Loucy (cell line): ENCODE data around the gene ALMS1.
"Not testable (repeated sequence)": the region's sequence is repeated elsewhere in the genome, so short reads cannot be mapped to it uniquely, and the experiment has no call there.

Source experiments
- H2AFZ ChIP-seq: fragments of 200-600 bp; sonication (generic); 2 replicates; pipeline ENCODE4 v1.6.0; 2016; ENCODE audit warnings: antibody characterized with exemption, mild to moderate bottlenecking, low read length, moderate library complexity
- H3F3A ChIP-seq: fragments of 200-600 bp; 2 replicates; pipeline ENCODE4 v1.6.0; 2016; ENCODE audit warnings: antibody characterized with exemption, low read depth, mild to moderate bottlenecking
- H3K27me3 ChIP-seq: fragments of 200-600 bp; sonication (generic); 2 replicates; pipeline ENCODE4 v1.6.1; 2014; ENCODE audit warnings: low read length, mild to moderate bottlenecking; ENCODE audit not compliant: insufficient read depth, poor library complexity, severe bottlenecking
- H3K36me3 ChIP-seq: fragments of 200-600 bp; sonication (generic); 2 replicates; pipeline ENCODE4 v1.6.1; 2016; ENCODE audit warnings: low read length; ENCODE audit not compliant: insufficient read depth
- H3K4me1 ChIP-seq: fragments of 200-600 bp; sonication (generic); 2 replicates; pipeline ENCODE4 v1.5.1; 2014; ENCODE audit warnings: low read length, mild to moderate bottlenecking; ENCODE audit not compliant: insufficient read depth, poor library complexity, severe bottlenecking
- H3K4me2 ChIP-seq: fragments of 200-600 bp; sonication (generic); 2 replicates; pipeline ENCODE4 v1.6.0; 2014; ENCODE audit warnings: antibody characterized with exemption, low read length, low read depth, mild to moderate bottlenecking; ENCODE audit not compliant: poor library complexity, severe bottlenecking
- H3K4me3 ChIP-seq: fragments of 200-600 bp; sonication (generic); 2 replicates; pipeline ENCODE4 v1.5.1; 2014; ENCODE audit warnings: low read length, mild to moderate bottlenecking, mixed read lengths; ENCODE audit not compliant: poor library complexity, severe bottlenecking
- H3K79me2 ChIP-seq: fragments of 200-600 bp; sonication (generic); 2 replicates; pipeline ENCODE4 v1.6.1; 2014; ENCODE audit warnings: low read length; ENCODE audit not compliant: insufficient read depth
- H3K9ac ChIP-seq: fragments of 200-600 bp; sonication (generic); 2 replicates; pipeline ENCODE4 v1.6.0; 2014; ENCODE audit warnings: mild to moderate bottlenecking, low read depth, low read length, moderate library complexity; ENCODE audit not compliant: poor library complexity, severe bottlenecking
- H3K9me2 ChIP-seq: fragments of 200-600 bp; sonication (generic); replicated peaks from 2 replicates; pipeline ENCODE4 v1.6.1; 2016; ENCODE audit warnings: low read depth, low read length, mixed read lengths
- H3K9me3 ChIP-seq: fragments of 200-600 bp; sonication (generic); 2 replicates; pipeline ENCODE4 v1.6.1; 2014; ENCODE audit warnings: mild to moderate bottlenecking, antibody characterized with exemption, low read length, low read depth; ENCODE audit not compliant: insufficient read depth
- H4K20me1 ChIP-seq: fragments of 200-600 bp; sonication (generic); 2 replicates; pipeline ENCODE4 v1.6.0; 2014; ENCODE audit warnings: antibody characterized with exemption, low read length, mild to moderate bottlenecking; ENCODE audit not compliant: insufficient read depth, poor library complexity, severe bottlenecking
- EZH2phosphoT487 ChIP-seq: fragments of 200-600 bp; IDR thresholded peaks from 2 replicates; pipeline ENCODE4 v1.6.1; 2018; ENCODE audit warnings: antibody characterized with exemption, mild to moderate bottlenecking, moderate library complexity, borderline replicate concordance
- TF ChIP-seq, protein P1 (sequence below): fragments of 200-600 bp; sonication (generic); conservative IDR thresholded peaks from 2 replicates; pipeline ENCODE4 v1.5.1; 2014; ENCODE audit warnings: mild to moderate bottlenecking, antibody characterized with exemption, low read length

ALMS1 gene

DNA sequence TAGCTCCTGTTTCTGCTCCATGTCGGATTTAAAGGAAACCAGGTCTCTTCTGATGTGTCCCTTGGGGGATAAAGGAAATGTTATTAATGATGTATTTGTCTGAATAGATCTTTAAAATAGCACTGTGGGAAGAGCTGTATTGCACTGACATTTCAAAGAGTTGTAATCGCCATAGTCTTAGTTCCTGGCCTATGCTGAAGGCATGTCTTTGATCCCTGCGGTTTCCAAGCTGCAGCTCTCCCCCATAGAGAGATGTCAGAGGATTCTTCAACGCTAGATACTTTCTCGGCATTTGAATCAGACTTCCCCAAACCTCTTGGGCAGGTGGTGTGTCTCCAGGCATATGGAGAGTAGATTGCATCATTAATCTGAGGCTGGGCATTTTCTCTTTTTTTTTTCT lies 216.1 kb downstream of the ALMS1 start:
- Histone ChIP-seq H3K27me3 (no peaks in the 10 kb centered on the region), H3K9me3 (no peaks in the 10 kb centered on the region), H3K4me3 (no peak overlapping the region), H3K9me2 (no peaks in the 10 kb centered on the region), H4K20me1 (no peaks in the 10 kb centered on the region), H3K9ac (no peak overlapping the region), H2AFZ (no peak overlapping the region), H3F3A (no peaks in the 10 kb centered on the region), H3K4me2 (no peak overlapping the region), H3K4me1 (no peaks in the 10 kb centered on the region), H3K36me3 (peaks cover 23% of the 10 kb centered on the region; the same call in 1 of the 2 replicates), H3K79me2 (no peaks in the 10 kb centered on the region)
- TF ChIP-seq EZH2phosphoT487: no peak
- TF ChIP-seq, protein P1, sequence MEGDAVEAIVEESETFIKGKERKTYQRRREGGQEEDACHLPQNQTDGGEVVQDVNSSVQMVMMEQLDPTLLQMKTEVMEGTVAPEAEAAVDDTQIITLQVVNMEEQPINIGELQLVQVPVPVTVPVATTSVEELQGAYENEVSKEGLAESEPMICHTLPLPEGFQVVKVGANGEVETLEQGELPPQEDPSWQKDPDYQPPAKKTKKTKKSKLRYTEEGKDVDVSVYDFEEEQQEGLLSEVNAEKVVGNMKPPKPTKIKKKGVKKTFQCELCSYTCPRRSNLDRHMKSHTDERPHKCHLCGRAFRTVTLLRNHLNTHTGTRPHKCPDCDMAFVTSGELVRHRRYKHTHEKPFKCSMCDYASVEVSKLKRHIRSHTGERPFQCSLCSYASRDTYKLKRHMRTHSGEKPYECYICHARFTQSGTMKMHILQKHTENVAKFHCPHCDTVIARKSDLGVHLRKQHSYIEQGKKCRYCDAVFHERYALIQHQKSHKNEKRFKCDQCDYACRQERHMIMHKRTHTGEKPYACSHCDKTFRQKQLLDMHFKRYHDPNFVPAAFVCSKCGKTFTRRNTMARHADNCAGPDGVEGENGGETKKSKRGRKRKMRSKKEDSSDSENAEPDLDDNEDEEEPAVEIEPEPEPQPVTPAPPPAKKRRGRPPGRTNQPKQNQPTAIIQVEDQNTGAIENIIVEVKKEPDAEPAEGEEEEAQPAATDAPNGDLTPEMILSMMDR: no peak

- not testable (repeated sequence) for H3K4me2 ChIP-seq, H3F3A ChIP-seq, H3K27me3 ChIP-seq, H3K9me3 ChIP-seq, H4K20me1 ChIP-seq, H3K79me2 ChIP-seq, H3K4me3 ChIP-seq, H3K9me2 ChIP-seq, H3K9ac ChIP-seq, H3K4me1 ChIP-seq, H2AFZ ChIP-seq
- H3K36me3 ChIP-seq: peaks cover 23% of the 10 kb centered on the region; the same call in 1 of the 2 replicates
Measured at GRCh38 chr2:73603099-73603588, 217.5 kb downstream of the ALMS1 start.

GRCh38 chr2:73604589-73604988 lies 219.0 kb downstream of the ALMS1 start:
- peaks cover 23% of the 10 kb centered on the region; the same call in 1 of the 2 replicates for H3K36me3 ChIP-seq
- H3K4me2 ChIP-seq: not testable (repeated sequence)

DNA sequence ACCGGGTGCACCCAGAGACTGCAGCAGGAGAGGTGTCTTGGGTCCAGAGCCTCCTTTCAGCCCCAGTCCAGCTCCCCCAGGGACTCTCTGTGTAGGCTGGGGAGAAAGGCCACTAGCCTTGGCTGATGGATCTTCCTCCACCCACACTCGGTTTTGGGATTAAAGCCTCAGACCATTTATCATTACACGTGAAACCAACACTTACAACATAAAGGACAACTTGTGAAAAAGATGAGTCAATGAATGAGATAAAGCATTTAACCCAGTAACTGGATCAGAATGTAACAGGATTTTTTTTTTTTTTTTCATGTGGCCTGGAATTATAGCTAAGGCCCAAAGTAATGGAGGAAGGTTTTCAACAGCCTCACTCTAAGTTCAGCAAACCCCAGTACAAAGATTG lies 224.5 kb downstream of the ALMS1 start:
- TF ChIP-seq, protein P1: no peak
- TF ChIP-seq EZH2phosphoT487: no peak
- H3K79me2 ChIP-seq: no peaks in the 10 kb centered on the region
- H3K9ac ChIP-seq: no peak overlapping the region
- H3K4me1 ChIP-seq: no peaks in the 10 kb centered on the region
- no peaks in the 10 kb centered on the region for H3K9me2 ChIP-seq
- no peak overlapping the region for H3K4me3 ChIP-seq
- no peak overlapping the region for H3K4me2 ChIP-seq
- H3K9me3 ChIP-seq: no peaks in the 10 kb centered on the region
- H3K36me3 ChIP-seq: no peaks in the 10 kb centered on the region
- no peaks in the 10 kb centered on the region for H3K27me3 ChIP-seq
- no peak overlapping the region for H2AFZ ChIP-seq
- no peaks in the 10 kb centered on the region for H4K20me1 ChIP-seq
- H3F3A ChIP-seq: no peaks in the 10 kb centered on the region

More at GRCh38 chr2:73604589-73604988, 219.0 kb downstream of the ALMS1 start:
- H3K9ac ChIP-seq, H3K9me2 ChIP-seq, H3K27me3 ChIP-seq, H2AFZ ChIP-seq, H3K79me2 ChIP-seq, H3K4me1 ChIP-seq, H3F3A ChIP-seq, H4K20me1 ChIP-seq, H3K4me3 ChIP-seq, H3K9me3 ChIP-seq: not testable (repeated sequence)
